DND-41 (cell line): Measurements from ENCODE around the gene GPC3.

Source experiments
- ATAC-seq: fragments of 200-7000 bp; cut with Tn5 transposase; 3 replicates; pipeline ENCODE4 v1.9.1; 2021; ENCODE audit warnings: low read depth; ENCODE audit not compliant: insufficient read depth
- DNase-seq: peaks from one replicate; pipeline ENCODE4 v3.0.0-alpha.2; 2020
- H2AFZ ChIP-seq: 2 replicates; pipeline ENCODE4 v1.6.0; 2012; ENCODE audit warnings: low read depth, low read length
- H3K27ac ChIP-seq: 2 replicates; pipeline ENCODE4 v1.5.1; 2012; ENCODE audit warnings: low read length, inconsistent platforms
- H3K27me3 ChIP-seq: fragments of 200-600 bp; sonication (generic); 2 replicates; pipeline ENCODE4 v1.6.0; 2012; ENCODE audit warnings: low read length, mild to moderate bottlenecking, inconsistent platforms; ENCODE audit not compliant: insufficient read depth, poor library complexity
- H3K36me3 ChIP-seq: 2 replicates; pipeline ENCODE4 v1.5.1; 2012; ENCODE audit warnings: low read length, inconsistent platforms; ENCODE audit not compliant: insufficient read depth
- H3K4me1 ChIP-seq: 2 replicates; pipeline ENCODE4 v1.5.1; 2012; ENCODE audit warnings: mild to moderate bottlenecking, low read length; ENCODE audit not compliant: insufficient read depth
- H3K4me2 ChIP-seq: 2 replicates; pipeline ENCODE4 v1.6.0; 2012; ENCODE audit warnings: mild to moderate bottlenecking, moderate library complexity, low read length, inconsistent platforms; ENCODE audit not compliant: insufficient read depth
- H3K4me3 ChIP-seq, 2 experiments: fragments of 200-600 bp in 1 of 2; shearing (Covaris generic) in 1 of 2; 2 replicates each; pipeline ENCODE4 v1.5.1; 2012 to 2016; ENCODE audit warnings: inconsistent platforms in 2 of 2, low read length in 2 of 2, mild to moderate bottlenecking in 2 of 2, low read depth in 1 of 2, moderate library complexity in 1 of 2
- H3K79me2 ChIP-seq: 2 replicates; pipeline ENCODE4 v1.6.0; 2012; ENCODE audit warnings: low read length, inconsistent platforms; ENCODE audit not compliant: insufficient read depth
- H3K9ac ChIP-seq: 2 replicates; pipeline ENCODE4 v1.6.0; 2012; ENCODE audit warnings: low read depth, mild to moderate bottlenecking, inconsistent platforms, low read length, moderate library complexity
- H3K9me3 ChIP-seq: 2 replicates; pipeline ENCODE4 v1.5.1; 2012; ENCODE audit warnings: low read length, moderate library complexity, mild to moderate bottlenecking, inconsistent platforms; ENCODE audit not compliant: insufficient read depth, severe bottlenecking
- H4K20me1 ChIP-seq: 2 replicates; pipeline ENCODE4 v1.6.0; 2012; ENCODE audit warnings: low read length; ENCODE audit not compliant: insufficient read depth
- EZH2 ChIP-seq: IDR thresholded peaks from 3 replicates; pipeline ENCODE4 v1.6.1; 2012; ENCODE audit warnings: borderline replicate concordance, low read depth, mild to moderate bottlenecking, moderate library complexity, low read length, inconsistent platforms; ENCODE audit not compliant: severe bottlenecking
- TF ChIP-seq, protein P1 (sequence below): IDR thresholded peaks from 2 replicates; pipeline ENCODE4 v1.5.1; 2012; ENCODE audit warnings: borderline replicate concordance, low read length, moderate library complexity, mild to moderate bottlenecking; ENCODE audit not compliant: poor library complexity, severe bottlenecking; ENCODE audit errors: extremely low read depth

The GPC3 gene

DNA sequence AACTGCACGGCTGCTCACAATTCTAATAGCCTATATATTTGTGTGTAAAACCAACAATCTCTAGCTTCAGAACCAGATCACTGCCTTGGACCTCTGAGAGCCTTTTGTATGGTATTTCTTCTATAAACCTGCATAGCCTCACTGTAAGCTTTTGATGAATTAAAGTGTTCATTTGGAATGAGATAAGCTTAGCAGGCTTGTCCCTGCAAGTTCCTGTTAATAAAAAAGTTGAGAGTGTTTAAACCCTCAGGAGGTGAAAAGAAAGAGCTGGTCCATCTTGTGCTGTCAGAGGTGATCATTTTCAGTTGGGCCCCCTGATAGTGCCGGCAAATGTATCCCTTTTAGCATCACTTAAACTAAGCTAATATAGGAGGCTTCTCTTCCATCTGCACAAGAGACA, 191.8 kb downstream of the GPC3 start:
- peaks cover 8% of the 10 kb centered on the region for H3K4me1 ChIP-seq
- no peak overlapping the region for H3K4me2 ChIP-seq
- no peak overlapping the region for H2AFZ ChIP-seq
- H3K27ac ChIP-seq = no peak overlapping the region
- no peaks in the 10 kb centered on the region for H3K9me3 ChIP-seq
- H3K9ac ChIP-seq = no peak overlapping the region
- ATAC-seq = no peak
- H3K4me3 ChIP-seq = no peak overlapping the region
- H3K79me2 ChIP-seq = no peaks in the 10 kb centered on the region
- no peaks in the 10 kb centered on the region for H3K36me3 ChIP-seq
- TF ChIP-seq, protein P1, sequence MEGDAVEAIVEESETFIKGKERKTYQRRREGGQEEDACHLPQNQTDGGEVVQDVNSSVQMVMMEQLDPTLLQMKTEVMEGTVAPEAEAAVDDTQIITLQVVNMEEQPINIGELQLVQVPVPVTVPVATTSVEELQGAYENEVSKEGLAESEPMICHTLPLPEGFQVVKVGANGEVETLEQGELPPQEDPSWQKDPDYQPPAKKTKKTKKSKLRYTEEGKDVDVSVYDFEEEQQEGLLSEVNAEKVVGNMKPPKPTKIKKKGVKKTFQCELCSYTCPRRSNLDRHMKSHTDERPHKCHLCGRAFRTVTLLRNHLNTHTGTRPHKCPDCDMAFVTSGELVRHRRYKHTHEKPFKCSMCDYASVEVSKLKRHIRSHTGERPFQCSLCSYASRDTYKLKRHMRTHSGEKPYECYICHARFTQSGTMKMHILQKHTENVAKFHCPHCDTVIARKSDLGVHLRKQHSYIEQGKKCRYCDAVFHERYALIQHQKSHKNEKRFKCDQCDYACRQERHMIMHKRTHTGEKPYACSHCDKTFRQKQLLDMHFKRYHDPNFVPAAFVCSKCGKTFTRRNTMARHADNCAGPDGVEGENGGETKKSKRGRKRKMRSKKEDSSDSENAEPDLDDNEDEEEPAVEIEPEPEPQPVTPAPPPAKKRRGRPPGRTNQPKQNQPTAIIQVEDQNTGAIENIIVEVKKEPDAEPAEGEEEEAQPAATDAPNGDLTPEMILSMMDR = no peak
- TF ChIP-seq EZH2 = no peak
- no peaks in the 10 kb centered on the region for H4K20me1 ChIP-seq
- H3K27me3 ChIP-seq = no peaks in the 10 kb centered on the region
- no peak for DNase-seq

GRCh38 chrX:133792198-133792953, 193.0 kb downstream of the GPC3 start:
- H3K36me3 ChIP-seq = no peaks in the 10 kb centered on the region
- no peaks in the 10 kb centered on the region for H3K79me2 ChIP-seq
- ATAC-seq (peak; percentile 90), DNase-seq (peak; percentile 73)
- H3K27ac ChIP-seq = no peak overlapping the region
- H3K4me1 ChIP-seq = peaks cover 12% of the 10 kb centered on the region
- H3K27me3 ChIP-seq = no peaks in the 10 kb centered on the region
- H3K9ac ChIP-seq = no peak overlapping the region
- H4K20me1 ChIP-seq = no peaks in the 10 kb centered on the region
- no peak overlapping the region for H3K4me3 ChIP-seq
- no peak overlapping the region for H2AFZ ChIP-seq
- no peaks in the 10 kb centered on the region for H3K9me3 ChIP-seq
- H3K4me2 ChIP-seq = no peak overlapping the region
- no peak for TF ChIP-seq EZH2
- TF ChIP-seq, protein P1 = peak; percentile 89

DNA sequence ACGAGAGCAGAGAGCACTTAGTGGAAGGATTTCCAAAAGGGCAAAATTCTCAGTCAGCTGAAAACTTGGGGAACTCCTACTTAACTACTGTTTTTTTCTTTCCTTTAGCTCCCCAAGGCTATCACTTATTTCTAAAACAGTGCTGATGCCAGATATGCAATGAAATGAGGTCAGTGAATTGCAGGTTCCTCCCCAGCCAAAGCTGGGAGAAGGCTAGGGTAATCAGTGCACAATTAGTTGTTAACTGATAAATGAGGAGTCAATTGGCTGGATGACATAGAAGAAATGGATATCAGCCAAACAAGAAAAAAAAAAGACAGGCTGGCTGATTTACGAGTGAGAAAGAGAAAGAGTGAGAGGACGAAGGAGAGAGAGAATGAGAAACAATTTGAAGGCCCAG, 195.6 kb downstream of the GPC3 start:
- Histone ChIP-seq H4K20me1 (no peaks in the 10 kb centered on the region), H3K79me2 (no peaks in the 10 kb centered on the region), H3K4me2 (no peak overlapping the region), H3K9ac (no peak overlapping the region), H3K4me1 (peaks cover 15% of the 10 kb centered on the region), H3K27me3 (no peaks in the 10 kb centered on the region), H3K4me3 (no peak overlapping the region), H2AFZ (no peak overlapping the region), H3K9me3 (no peaks in the 10 kb centered on the region), H3K27ac (no peak overlapping the region), H3K36me3 (no peaks in the 10 kb centered on the region)
- ATAC-seq (no peak), DNase-seq (no peak)
- TF ChIP-seq, protein P1 = no peak
- no peak for TF ChIP-seq EZH2
